NCI-H146 treated with DMSO at 0.1 percent for 48 hours (cell line): ENCODE results near the gene CFAP210.

ENCODE experiments used
- DNase-seq: peaks from one replicate; lab custom pipeline; 2025; ENCODE audit not compliant: unreplicated experiment; lab: John Stamatoyannopoulos, UW

Gene CFAP210

DNA sequence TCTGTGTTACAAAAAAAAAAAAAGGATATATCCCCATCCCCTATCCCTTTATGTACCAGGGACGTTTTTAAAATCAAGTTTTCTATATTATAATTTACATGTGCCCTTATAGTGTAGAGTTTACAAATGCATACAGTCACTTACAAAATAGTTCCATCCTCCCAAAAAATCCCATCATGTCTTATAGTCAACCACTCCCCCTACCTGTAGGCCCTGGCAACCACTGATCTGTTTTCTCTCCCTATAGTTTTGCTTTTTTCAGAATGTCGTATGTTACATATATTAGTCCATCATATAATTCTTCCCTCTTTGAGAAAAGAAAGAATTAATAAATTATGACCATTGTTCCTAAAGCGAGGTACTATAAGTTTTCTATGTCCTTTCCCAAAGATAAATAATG, 17.8 kb downstream of the CFAP210 start:
- no peak for DNase-seq

- no peak for DNase-seq
These were observed 20.3 kb downstream of the CFAP210 start for GRCh38 chr2:169673921-169674320.

DNA sequence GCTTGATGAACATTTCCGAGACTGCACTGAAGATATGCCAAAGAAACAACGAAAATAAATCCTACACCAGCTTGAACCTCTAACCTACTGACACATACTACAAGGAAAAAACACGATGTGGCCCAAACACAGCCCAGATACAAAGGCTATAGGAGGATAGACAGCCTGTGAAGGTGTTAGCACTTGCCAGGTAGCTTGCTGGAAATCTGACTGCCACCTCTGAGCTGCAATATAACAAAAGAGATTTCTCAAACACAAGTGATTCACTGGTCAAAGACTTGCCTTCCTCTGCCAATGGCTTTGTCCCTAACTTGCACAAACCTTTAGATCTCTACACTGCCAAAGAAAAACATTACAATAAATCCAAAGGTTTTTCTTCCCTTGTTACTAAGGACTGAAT, 21.1 kb downstream of the CFAP210 start:
- no peak for DNase-seq

GRCh38 chr2:169672406-169672805, 21.8 kb downstream of the CFAP210 start:
- no peak for DNase-seq

DNA sequence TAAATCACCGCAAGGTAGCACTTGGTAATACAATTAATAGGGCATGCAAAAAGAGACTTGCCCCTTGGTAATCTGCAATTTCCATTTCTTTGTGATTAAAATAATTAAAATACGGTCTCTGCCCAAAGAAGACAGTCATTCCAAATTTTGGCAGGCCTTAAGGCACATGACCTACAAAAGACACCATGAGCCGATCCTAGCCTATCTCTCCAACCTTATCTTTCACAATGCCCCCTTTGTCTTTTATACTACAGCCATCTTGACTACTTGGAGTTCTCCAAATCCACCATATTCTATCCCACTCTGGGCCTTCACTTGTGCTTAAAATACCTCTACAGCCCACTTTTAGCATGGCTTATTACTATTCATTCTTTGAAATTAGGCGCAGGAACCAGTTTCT, 23.3 kb downstream of the CFAP210 start:
- no peak for DNase-seq

DNA sequence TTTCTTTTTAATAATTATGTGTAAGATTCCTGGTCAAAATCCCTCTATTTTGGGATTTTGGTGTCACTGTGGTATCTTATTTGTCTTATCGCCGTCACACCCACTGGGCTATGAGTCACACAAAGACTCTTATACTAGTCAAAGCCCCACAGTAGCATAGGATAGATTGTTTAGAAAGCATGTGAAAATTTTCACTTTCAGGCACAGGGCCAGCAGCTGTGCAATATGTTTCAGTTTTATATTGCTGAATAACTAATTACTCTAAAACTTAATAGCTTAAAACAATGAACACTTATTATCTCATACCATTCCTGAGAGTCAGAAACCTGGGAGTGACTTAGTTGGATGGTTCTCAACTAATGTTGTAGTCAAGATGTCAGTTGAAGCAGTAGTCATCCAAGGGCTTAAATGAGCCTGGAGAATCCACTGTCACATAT, 24.0 kb downstream of the CFAP210 start:
- DNase-seq = no peak

DNA sequence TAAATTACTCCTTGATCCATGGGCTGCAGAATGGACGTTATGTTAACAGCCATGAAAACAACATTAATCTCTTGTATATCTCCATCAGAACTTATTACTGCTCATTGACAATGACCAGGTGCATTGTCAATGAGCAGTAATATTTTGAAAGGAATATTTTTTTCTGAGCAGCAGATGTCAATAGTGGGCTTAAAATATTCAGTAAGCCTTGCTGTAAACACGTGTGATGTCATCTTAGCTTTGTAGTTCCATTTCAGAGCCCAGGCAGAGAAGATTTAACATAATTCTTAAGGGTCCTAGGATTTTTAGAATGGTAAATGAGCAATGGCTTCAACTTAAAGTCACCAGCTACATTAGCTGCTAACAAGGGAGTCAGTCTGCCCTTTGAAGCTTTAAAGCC, 26.6 kb downstream of the CFAP210 start:
- no peak for DNase-seq

DNA sequence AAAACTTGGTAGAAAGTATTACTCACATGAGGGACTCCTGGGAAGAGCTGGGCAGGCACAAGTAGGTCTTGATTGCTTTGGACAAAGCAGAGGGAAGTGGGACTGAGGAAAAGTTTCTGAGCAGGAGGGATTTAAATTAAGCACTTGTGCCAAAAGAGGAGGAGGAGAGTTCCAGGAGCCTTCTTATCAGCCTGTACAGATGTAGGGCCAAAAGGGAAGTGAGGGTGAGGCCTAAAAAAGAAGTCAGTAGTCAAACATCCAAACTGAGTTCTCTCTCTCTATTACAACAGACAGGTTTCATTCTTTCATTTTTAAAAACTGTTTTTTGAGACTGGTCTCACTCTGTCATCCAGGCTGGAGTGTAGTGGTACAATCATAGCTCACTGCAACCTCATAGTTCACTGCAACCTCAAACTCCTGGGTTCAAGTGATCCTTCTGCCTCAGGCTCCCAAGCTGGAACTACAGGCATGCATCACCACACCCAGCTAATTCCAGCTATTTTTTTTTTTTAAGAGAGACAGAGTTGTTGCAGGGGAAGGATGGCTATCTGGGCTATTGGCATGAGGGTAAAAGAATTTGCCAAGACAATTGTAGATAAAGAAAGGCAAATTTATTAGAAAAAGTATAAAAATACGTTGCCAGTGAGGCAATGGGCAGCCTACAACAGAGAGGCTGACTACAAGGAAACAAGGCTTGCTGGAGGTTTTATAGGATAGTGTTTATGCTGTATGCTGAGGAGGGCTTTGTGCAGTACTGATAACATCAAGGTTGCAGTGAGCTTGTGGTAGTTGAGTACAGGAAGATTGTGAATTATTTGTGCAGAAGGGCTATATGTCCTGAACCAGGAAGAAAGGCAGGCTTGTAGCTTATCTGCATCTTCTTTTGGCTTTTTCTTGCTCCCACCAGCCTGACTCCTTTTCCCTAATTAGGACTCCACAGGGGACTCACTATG, 29.0 kb downstream of the CFAP210 start:
- DNase-seq = no peak

DNA sequence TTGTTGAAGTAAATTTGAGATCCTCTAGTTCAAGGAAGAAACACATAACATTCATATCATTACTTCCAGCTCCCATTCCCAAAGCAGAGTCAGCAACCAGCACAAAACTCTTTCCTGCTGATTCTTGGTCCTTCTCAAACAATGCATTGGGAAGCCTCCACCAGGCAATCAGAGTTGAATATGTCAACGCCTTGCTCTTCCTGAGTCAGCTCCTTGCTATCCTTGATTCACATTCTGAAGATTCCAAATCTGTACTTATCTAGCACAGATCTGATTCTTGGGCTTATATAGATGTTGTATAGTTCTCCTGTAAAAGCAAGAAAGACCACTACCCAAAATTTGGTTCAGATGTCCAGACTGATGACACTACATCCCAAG, 29.6 kb downstream of the CFAP210 start:
- no peak for DNase-seq

DNA sequence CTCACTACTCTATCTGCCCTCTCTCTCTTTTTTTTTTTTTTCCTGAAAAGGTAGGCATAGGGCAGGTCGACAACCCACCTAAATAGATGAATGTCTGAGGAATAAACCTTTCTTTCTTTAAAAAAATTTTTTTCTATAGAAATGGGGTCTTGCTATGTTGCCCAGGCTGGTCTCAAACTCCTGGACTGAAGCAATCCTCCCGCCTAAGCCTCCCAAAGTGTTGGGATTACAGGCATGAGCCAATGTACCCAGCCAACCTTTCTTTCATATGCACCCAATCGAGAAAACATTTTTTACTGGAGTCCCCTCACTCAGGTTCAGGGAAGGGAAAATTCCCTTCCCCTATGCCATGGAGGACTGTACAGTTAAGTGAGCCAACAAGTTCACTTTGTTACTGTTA, 31.0 kb downstream of the CFAP210 start:
- DNase-seq = no peak

GRCh38 chr2:169662744-169663143, 31.5 kb downstream of the CFAP210 start:
- DNase-seq = no peak

DNA sequence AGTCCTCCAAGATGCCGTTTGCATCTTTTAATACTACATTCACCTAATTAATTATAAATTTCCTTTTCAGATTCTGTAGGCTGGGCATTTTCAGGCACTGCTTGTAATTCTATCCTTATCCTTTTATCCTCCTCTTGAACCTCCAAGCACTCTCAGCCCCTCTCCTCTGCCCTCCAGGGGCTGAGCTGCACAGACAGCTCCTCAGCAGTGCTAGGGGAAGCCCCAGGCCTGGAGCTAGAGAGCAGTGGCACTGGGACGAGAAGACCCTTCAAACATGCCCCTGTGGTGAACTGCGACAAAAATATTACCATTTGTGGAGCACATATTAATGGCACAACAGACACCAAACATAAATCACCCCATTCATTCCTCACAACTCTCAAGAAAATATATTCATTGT, 32.9 kb downstream of the CFAP210 start:
- no peak for DNase-seq

GRCh38 chr2:169659320-169659719, 34.9 kb downstream of the CFAP210 start:
- DNase-seq = no peak

GRCh38 chr2:169658877-169659276, 35.3 kb downstream of the CFAP210 start:
- DNase-seq = no peak

DNA sequence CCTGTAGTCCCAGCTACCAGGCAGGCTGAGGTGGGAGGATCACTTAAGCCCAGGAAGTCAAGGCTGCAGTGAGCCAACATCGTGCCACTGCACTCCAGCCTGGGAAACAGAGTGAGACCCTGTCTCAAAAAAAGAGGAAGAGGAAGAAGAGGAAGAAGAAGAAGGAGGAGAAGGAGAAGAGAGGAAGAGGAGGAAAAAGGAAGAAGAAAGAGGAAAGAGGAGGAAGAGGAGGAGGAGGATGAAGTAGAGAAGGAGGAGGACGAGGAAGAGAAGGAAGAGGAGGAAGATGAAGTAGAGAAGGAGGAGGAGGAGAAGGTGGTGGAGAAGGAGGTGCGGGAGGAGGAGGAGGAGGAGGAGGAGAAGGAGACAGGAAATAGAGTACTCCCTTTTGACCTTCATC, 38.0 kb downstream of the CFAP210 start:
- DNase-seq = no peak

GRCh38 chr2:169653636-169654035, 40.6 kb downstream of the CFAP210 start:
- DNase-seq = no peak

- DNase-seq = no peak
These were observed 44.9 kb downstream of the CFAP210 start for GRCh38 chr2:169649278-169649677.

- no peak for DNase-seq
These were observed 46.7 kb downstream of the CFAP210 start for GRCh38 chr2:169647496-169647895.

DNA sequence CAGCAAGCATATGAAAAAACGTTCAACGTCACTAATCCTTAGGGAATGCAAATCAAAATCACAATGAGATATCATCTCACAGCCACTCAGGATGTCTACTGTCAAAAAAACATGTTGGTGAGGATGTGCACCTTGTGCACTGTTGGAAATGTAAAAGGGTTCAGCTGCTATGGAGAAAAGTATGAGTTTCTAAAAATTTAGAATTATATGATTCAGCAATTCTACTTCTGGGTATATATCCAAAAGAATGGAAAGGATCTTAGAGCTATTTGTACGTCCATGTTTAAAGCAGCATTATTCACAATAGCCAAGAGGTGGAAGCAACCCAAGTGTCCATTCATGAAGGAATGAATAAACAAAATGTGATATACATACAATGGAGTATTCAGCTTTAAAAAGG, 50.0 kb downstream of the CFAP210 start:
- no peak for DNase-seq

- DNase-seq = no peak
These were observed 52.7 kb downstream of the CFAP210 start for GRCh38 chr2:169641464-169641863.

GRCh38 chr2:169640104-169640503, 54.1 kb downstream of the CFAP210 start:
- no peak for DNase-seq

GRCh38 chr2:169637620-169638019, 56.6 kb downstream of the CFAP210 start:
- no peak for DNase-seq
